Stimulated activated CD4-positive, alpha-beta T cell treated with anti-CD3 and anti-CD28 coated beads, Interleukin-1b, Interleukin-23, amount 100 ng/mL, for 1 hour (primary cell): Measurements from ENCODE around the gene GPATCH4.

Experiments used
- DNase-seq, 2 donors: peaks; one replicate each; pipeline ENCODE4 v3.0.0-alpha.2; 2020; ENCODE audit warnings: low read depth in 2 of 2

The GPATCH4 gene

DNA sequence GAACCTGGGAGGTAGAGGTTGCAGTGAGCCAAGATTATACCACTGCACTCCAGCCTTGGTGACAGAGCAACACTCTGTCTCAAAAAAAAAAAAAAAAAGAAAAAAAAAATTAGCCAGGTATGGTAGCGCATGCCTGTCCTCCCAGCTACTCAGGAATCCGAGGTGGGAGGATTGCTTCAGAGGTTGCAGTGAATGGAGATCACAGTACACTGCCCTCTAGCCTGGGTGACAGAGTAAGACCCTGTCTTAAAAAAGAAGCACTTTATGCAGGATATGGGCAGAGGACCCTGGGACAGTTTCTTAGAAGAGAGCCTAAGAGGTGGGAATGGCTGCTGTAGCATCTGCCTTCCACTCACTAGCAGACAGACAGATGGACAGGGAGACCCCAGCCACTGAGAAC is 51.9 kb downstream of the GPATCH4 start:
- no peak for DNase-seq

DNA sequence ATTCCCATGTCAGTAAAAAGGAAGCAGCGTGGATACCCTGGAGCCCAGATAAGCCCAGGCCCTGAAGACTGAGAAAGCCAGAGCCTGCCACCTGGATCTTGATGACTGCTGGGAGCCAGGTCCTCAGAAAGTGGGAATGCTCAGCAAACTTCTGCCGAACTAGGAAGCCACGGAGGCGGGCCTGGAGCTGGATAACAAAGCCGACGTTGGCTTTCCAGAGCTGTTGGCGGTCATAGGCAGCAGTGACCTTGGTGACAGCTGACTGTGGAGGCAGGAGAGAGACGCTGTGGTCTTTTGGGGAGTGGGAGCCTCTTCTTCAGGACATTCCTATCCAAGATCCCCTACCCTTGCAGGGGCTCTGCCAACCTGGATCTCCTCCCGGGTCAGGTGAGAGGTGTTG is 53.3 kb downstream of the GPATCH4 start:
- no peak for DNase-seq

DNA sequence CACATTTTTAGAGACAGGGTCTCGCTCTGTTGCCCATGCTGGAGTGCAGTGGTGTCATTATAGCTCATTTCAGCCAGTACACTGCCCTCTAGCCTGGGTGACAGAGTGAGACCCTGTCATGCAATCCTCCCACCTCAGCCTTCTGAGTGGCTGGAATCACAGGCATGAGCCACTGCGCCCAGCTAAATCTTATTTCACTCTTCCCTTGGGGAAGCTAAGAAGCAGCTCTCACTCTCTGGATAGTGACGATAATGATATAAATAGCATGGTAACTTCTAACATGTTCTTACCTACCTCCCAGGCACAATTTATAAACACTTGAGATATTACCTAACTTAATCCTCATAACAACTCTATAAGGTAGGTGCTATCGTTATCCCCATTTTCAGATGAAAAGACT is 53.8 kb downstream of the GPATCH4 start:
- no peak for DNase-seq

DNA sequence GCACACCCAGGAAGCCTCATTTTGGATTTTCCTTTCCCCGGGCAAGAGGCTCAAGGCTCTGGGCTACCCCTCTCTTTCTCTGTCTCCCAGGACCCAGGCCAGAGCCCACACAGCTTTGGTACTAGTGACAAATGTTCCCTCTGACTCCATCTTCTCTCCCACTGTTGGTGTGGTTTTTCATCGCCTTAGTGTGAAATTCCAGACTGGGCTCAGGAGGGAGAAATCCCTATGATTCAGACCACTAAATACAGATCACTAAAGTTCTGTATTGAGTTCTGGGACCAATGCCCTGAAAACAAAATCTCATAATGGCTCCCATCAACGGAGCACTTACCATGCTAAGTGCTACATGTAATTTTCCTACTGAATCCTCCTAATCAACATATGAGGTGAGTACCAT is 55.0 kb downstream of the GPATCH4 start:
- DNase-seq = no peak

DNA sequence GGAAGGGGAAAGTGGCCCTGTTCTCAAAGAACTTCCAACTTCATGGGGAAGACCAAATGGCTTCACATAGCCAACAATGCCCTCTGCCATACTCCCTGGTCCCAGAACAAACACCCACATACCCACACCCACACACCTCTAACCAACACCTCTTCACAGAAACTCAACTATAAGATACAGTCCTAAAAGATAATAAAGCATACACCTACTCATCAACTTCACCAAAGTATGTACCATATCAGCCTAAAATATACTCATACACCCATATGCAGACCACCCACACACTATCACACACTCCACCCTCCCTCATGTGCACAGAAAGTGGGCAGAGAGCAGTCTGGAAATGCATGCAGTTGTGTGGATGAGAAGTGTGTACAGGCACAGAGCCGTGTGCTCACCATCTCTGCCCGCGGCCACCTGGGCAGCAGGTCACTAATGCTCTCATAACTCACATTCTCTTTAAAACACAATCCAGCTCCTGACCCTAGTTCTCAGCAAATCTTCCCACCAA is 56.6 kb downstream of the GPATCH4 start:
- no peak for DNase-seq
